ENCODE measurements around the gene DECR2.

- TF ChIP-seq CTCF (tag by site-specific recombination; IDR thresholded peaks at IDR 0.05): no peak
- TF ChIP-seq ZNF449 (tag by site-specific recombination; IDR thresholded peaks at IDR 0.05): no peak
- no peak for TF ChIP-seq REST (tag by site-specific recombination; IDR thresholded peaks at IDR 0.05)
- no peak for TF ChIP-seq ZNF223 (tag by site-specific recombination; IDR thresholded peaks at IDR 0.05)
- TF ChIP-seq ZBTB7A (tag by site-specific recombination; IDR thresholded peaks at IDR 0.05; ENCODE audit: low read depth): no peak
- no peak for TF ChIP-seq ZNF16 (tag by site-specific recombination; IDR thresholded peaks at IDR 0.05; ENCODE audit: low read depth)
- no peak for TF ChIP-seq ZNF18 (tag by site-specific recombination; IDR thresholded peaks at IDR 0.05)
- no peak for TF ChIP-seq ZNF776 (tag by site-specific recombination; IDR thresholded peaks at IDR 0.05; ENCODE audit: borderline replicate concordance)
- TF ChIP-seq SETDB1 (IDR thresholded peaks at IDR 0.05; ENCODE audit: insufficient read length, low read length): no peak
- TF ChIP-seq SP3 (tag by site-specific recombination; IDR thresholded peaks at IDR 0.05): no peak
- no peak for TF ChIP-seq ZEB2 (tag by site-specific recombination; IDR thresholded peaks at IDR 0.05)
- no peak for TF ChIP-seq ATF2 (tag by site-specific recombination; IDR thresholded peaks at IDR 0.05; ENCODE audit: low read depth)
These were observed 31.7 kb upstream of the DECR2 start for GRCh38 chr16:369866-370436.
